ENCODE data around the gene RALGDS.

Gene RALGDS

GRCh38 chr9:133058550-133059320 lies 62.3 kb downstream of the RALGDS start:
- Histone ChIP-seq H3K9ac (ENCODE audit: low read length) (no peak overlapping the region), H2AK5ac (ENCODE audit: low read length, severe bottlenecking) (no peak overlapping the region), H3K4me1 (ENCODE audit: control insufficient read depth, insufficient read depth, low read depth, low read length) (peaks cover 42% of the 10 kb centered on the region), H3K9me3 (ENCODE audit: control insufficient read depth, low read length) (no peaks in the 10 kb centered on the region), H3K27me3 (ENCODE audit: control insufficient read depth in 1 of 2, insufficient read depth in 1 of 2, low read length in 2 of 2) (no peaks in the 10 kb centered on the region), H2BK5ac (ENCODE audit: low read depth, low read length, poor library complexity, severe bottlenecking) (no peak overlapping the region), H3K79me1 (replicated peaks; ENCODE audit: low read length, poor library complexity, severe bottlenecking) (no peaks in the 10 kb centered on the region), H2AFZ (ENCODE audit: low read depth, low read length) (no peak overlapping the region), H2BK120ac (ENCODE audit: low read depth, low read length) (no peak overlapping the region), H3K4ac (ENCODE audit: low read depth in 1 of 2, low read length in 2 of 2) (no peak overlapping the region), H2BK15ac (ENCODE audit: low read depth, poor library complexity, severe bottlenecking) (no peak overlapping the region), H3K36me3 (ENCODE audit: control insufficient read depth in 1 of 2, insufficient read depth in 2 of 2, low read depth in 1 of 2, low read length in 2 of 2) (peaks cover 49 to 50% of the 10 kb centered on the region in 2 experiments), H3K4me3 (ENCODE audit: insufficient read depth in 1 of 2, low read depth in 1 of 2, low read length in 2 of 2) (no peak overlapping the region), H2BK12ac (ENCODE audit: low read length in 2 of 2) (peak overlapping the region in 1 of 2 experiments; percentile 12), H3K14ac (ENCODE audit: low read length in 2 of 2) (no peak overlapping the region), H3K27ac (ENCODE audit: low read length, poor library complexity, severe bottlenecking) (no peak overlapping the region), H4K8ac (ENCODE audit: low read length) (no peak overlapping the region), H3K18ac (ENCODE audit: low read depth in 1 of 2, low read length in 2 of 2) (no peak overlapping the region), H3K23ac (ENCODE audit: low read length in 2 of 2) (no peak overlapping the region), H3K4me2 (ENCODE audit: low read length, poor library complexity, severe bottlenecking) (no peak overlapping the region), H4K91ac (ENCODE audit: low read length) (no peak overlapping the region)
- WGBS = 90% methylated on average over 12 of the region's 12 CpGs
- no peak for DNase-seq

DNA sequence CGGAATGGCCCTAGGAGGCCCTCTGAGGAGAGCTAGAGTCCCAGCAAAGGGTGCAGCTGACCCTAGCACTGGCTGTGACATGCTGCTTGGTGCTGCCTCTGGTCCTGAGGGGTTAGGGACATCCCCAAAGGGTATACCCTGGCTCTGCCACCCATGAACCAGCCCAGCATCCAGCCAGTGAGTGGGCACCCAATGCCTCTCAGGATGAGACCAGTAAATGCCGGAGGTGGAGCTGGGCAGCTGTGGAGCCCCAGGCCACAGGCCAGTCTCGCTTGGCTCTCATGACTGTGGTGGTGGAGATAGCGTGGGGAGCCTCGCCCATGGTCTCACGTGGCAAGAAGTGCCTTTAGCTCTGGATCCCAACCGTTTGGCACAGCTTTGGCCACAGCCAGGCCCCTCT lies 63.0 kb downstream of the RALGDS start:
- Histone ChIP-seq H3K79me1 (replicated peaks; ENCODE audit: low read length, poor library complexity, severe bottlenecking) (peaks cover 1% of the 10 kb centered on the region), H4K8ac (ENCODE audit: low read length) (no peak overlapping the region), H3K18ac (ENCODE audit: low read depth in 1 of 2, low read length in 2 of 2) (no peak overlapping the region), H3K36me3 (ENCODE audit: control insufficient read depth in 1 of 2, insufficient read depth in 2 of 2, low read depth in 1 of 2, low read length in 2 of 2) (peaks cover 49 to 54% of the 10 kb centered on the region in 2 experiments), H2AFZ (ENCODE audit: low read depth, low read length) (no peak overlapping the region), H3K27me3 (ENCODE audit: control insufficient read depth in 1 of 2, insufficient read depth in 1 of 2, low read length in 2 of 2) (no peaks in the 10 kb centered on the region), H2BK12ac (ENCODE audit: low read length in 2 of 2) (no peak overlapping the region), H3K4me2 (ENCODE audit: low read length, poor library complexity, severe bottlenecking) (no peak overlapping the region), H4K91ac (ENCODE audit: low read length) (no peak overlapping the region), H3K4ac (ENCODE audit: low read depth in 1 of 2, low read length in 2 of 2) (no peak overlapping the region), H3K4me3 (ENCODE audit: insufficient read depth in 1 of 2, low read depth in 1 of 2, low read length in 2 of 2) (no peak overlapping the region), H2BK15ac (ENCODE audit: low read depth, poor library complexity, severe bottlenecking) (no peak overlapping the region), H3K9ac (ENCODE audit: low read length) (no peak overlapping the region), H3K4me1 (ENCODE audit: control insufficient read depth, insufficient read depth, low read depth, low read length) (peaks cover 42% of the 10 kb centered on the region), H2BK5ac (ENCODE audit: low read depth, low read length, poor library complexity, severe bottlenecking) (no peak overlapping the region), H2BK120ac (ENCODE audit: low read depth, low read length) (no peak overlapping the region), H3K23ac (ENCODE audit: low read length in 2 of 2) (no peak overlapping the region), H3K14ac (ENCODE audit: low read length in 2 of 2) (no peak overlapping the region), H3K9me3 (ENCODE audit: control insufficient read depth, low read length) (no peaks in the 10 kb centered on the region), H3K27ac (ENCODE audit: low read length, poor library complexity, severe bottlenecking) (no peak overlapping the region), H2AK5ac (ENCODE audit: low read length, severe bottlenecking) (no peak overlapping the region)
- no peak for DNase-seq
- 89% methylated on average over 7 of the region's 7 CpGs for WGBS

GRCh38 chr9:133057553-133057952 lies 63.5 kb downstream of the RALGDS start:
- no peaks in the 10 kb centered on the region for H3K9me3 ChIP-seq (ENCODE audit: control insufficient read depth, low read length)
- peaks cover 53 to 55% of the 10 kb centered on the region in 2 experiments for H3K36me3 ChIP-seq (ENCODE audit: control insufficient read depth in 1 of 2, insufficient read depth in 2 of 2, low read depth in 1 of 2, low read length in 2 of 2)
- H4K8ac ChIP-seq (ENCODE audit: low read length) = no peak overlapping the region
- no peak for DNase-seq
- no peak overlapping the region for H2AK5ac ChIP-seq (ENCODE audit: low read length, severe bottlenecking)
- WGBS = 98% methylated on average over 12 of the region's 12 CpGs
- H3K4ac ChIP-seq (ENCODE audit: low read depth in 1 of 2, low read length in 2 of 2) = no peak overlapping the region
- H2BK12ac ChIP-seq (ENCODE audit: low read length in 2 of 2) = no peak overlapping the region
- peaks cover 2% of the 10 kb centered on the region for H3K79me1 ChIP-seq (replicated peaks; ENCODE audit: low read length, poor library complexity, severe bottlenecking)
- no peak overlapping the region for H3K4me2 ChIP-seq (ENCODE audit: low read length, poor library complexity, severe bottlenecking)
- no peak overlapping the region for H2AFZ ChIP-seq (ENCODE audit: low read depth, low read length)
- no peak overlapping the region for H3K4me3 ChIP-seq (ENCODE audit: insufficient read depth in 1 of 2, low read depth in 1 of 2, low read length in 2 of 2)
- H2BK5ac ChIP-seq (ENCODE audit: low read depth, low read length, poor library complexity, severe bottlenecking) = no peak overlapping the region
- no peak overlapping the region for H2BK15ac ChIP-seq (ENCODE audit: low read depth, poor library complexity, severe bottlenecking)
- H3K14ac ChIP-seq (ENCODE audit: low read length in 2 of 2) = no peak overlapping the region
- H2BK120ac ChIP-seq (ENCODE audit: low read depth, low read length) = no peak overlapping the region
- no peaks in the 10 kb centered on the region for H3K27me3 ChIP-seq (ENCODE audit: control insufficient read depth in 1 of 2, insufficient read depth in 1 of 2, low read length in 2 of 2)
- H3K18ac ChIP-seq (ENCODE audit: low read depth in 1 of 2, low read length in 2 of 2) = no peak overlapping the region
- H4K91ac ChIP-seq (ENCODE audit: low read length) = no peak overlapping the region
- no peak overlapping the region for H3K9ac ChIP-seq (ENCODE audit: low read length)
- no peak overlapping the region for H3K23ac ChIP-seq (ENCODE audit: low read length in 2 of 2)
- peaks cover 42% of the 10 kb centered on the region for H3K4me1 ChIP-seq (ENCODE audit: control insufficient read depth, insufficient read depth, low read depth, low read length)
- H3K27ac ChIP-seq (ENCODE audit: low read length, poor library complexity, severe bottlenecking) = no peak overlapping the region

- no peak overlapping the region for H3K9ac ChIP-seq (ENCODE audit: low read length)
- H3K9me3 ChIP-seq (ENCODE audit: control insufficient read depth, low read length) = no peaks in the 10 kb centered on the region
- H3K4me1 ChIP-seq (ENCODE audit: control insufficient read depth, insufficient read depth, low read depth, low read length) = peaks cover 48% of the 10 kb centered on the region
- H3K23ac ChIP-seq (ENCODE audit: low read length in 2 of 2) = no peak overlapping the region
- no peak overlapping the region for H3K18ac ChIP-seq (ENCODE audit: low read depth in 1 of 2, low read length in 2 of 2)
- no peak overlapping the region for H4K8ac ChIP-seq (ENCODE audit: low read length)
- H3K79me1 ChIP-seq (replicated peaks; ENCODE audit: low read length, poor library complexity, severe bottlenecking) = peaks cover 5% of the 10 kb centered on the region
- 99% methylated on average over 8 of the region's 8 CpGs for WGBS
- H3K4ac ChIP-seq (ENCODE audit: low read depth in 1 of 2, low read length in 2 of 2) = no peak overlapping the region
- no peak overlapping the region for H2AFZ ChIP-seq (ENCODE audit: low read depth, low read length)
- DNase-seq = no peak
- no peak overlapping the region for H3K14ac ChIP-seq (ENCODE audit: low read length in 2 of 2)
- H2BK120ac ChIP-seq (ENCODE audit: low read depth, low read length) = no peak overlapping the region
- H3K4me2 ChIP-seq (ENCODE audit: low read length, poor library complexity, severe bottlenecking) = no peak overlapping the region
- H2BK5ac ChIP-seq (ENCODE audit: low read depth, low read length, poor library complexity, severe bottlenecking) = no peak overlapping the region
- H2BK15ac ChIP-seq (ENCODE audit: low read depth, poor library complexity, severe bottlenecking) = no peak overlapping the region
- H4K91ac ChIP-seq (ENCODE audit: low read length) = no peak overlapping the region
- H2BK12ac ChIP-seq (ENCODE audit: low read length in 2 of 2) = no peak overlapping the region
- H2AK5ac ChIP-seq (ENCODE audit: low read length, severe bottlenecking) = peak overlapping the region; percentile 33
- H3K36me3 ChIP-seq (ENCODE audit: control insufficient read depth in 1 of 2, insufficient read depth in 2 of 2, low read depth in 1 of 2, low read length in 2 of 2) = peaks cover 58 to 59% of the 10 kb centered on the region in 2 experiments
- H3K4me3 ChIP-seq (ENCODE audit: insufficient read depth in 1 of 2, low read depth in 1 of 2, low read length in 2 of 2) = no peak overlapping the region
- no peak overlapping the region for H3K27ac ChIP-seq (ENCODE audit: low read length, poor library complexity, severe bottlenecking)
- no peaks in the 10 kb centered on the region for H3K27me3 ChIP-seq (ENCODE audit: control insufficient read depth in 1 of 2, insufficient read depth in 1 of 2, low read length in 2 of 2)
Observed at GRCh38 chr9:133057006-133057405, 64.0 kb downstream of the RALGDS start.

Data from mesenchymal stem cell (in vitro differentiated cells and primary cell).